ENCODE results near the gene FES.
"Not testable (repeated sequence)": the region's sequence is repeated elsewhere in the genome, so short reads cannot be mapped to it uniquely, and the experiment has no call there.

FES gene

DNA sequence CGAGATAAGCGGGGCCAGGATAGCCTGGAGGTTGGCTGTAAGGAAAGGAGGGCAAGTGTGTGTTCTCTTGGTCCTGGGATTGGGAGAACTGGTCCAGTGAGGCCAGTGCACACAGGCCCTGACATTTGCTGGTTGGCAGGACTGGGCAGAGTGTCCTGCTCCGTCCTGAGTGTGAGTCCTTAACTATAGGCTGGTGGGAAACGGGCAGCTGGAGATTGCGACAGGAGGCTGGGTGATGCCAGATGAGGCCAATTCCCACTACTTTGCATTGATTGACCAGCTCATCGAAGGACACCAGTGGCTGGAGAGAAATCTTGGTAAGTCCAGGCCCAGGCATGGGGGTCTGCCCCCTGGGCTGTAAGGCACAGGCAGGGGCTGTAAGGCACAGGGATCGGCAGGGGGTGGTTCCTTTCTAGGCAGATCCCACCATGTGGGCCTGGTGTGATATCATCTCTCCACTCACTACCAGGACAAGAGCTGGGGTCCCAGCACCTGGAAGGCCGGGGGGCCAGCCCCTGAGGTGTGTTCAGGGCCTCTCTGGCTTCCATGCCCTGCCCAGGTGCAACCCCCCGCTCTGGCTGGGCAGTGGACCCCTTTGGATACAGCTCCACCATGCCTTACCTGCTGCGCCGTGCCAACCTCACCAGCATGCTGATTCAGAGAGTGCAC is 22.0 kb downstream of the FES start:
- Mint-ChIP-seq H3K9me3 (no peaks in the 10 kb centered on the region), H3K27ac (no peak overlapping the region), H3K4me3 (no peak overlapping the region), H3K4me1 (peaks cover 24% of the 10 kb centered on the region), H3K36me3 (peaks cover 11% of the 10 kb centered on the region), H3K27me3 (no peaks in the 10 kb centered on the region)

DNA sequence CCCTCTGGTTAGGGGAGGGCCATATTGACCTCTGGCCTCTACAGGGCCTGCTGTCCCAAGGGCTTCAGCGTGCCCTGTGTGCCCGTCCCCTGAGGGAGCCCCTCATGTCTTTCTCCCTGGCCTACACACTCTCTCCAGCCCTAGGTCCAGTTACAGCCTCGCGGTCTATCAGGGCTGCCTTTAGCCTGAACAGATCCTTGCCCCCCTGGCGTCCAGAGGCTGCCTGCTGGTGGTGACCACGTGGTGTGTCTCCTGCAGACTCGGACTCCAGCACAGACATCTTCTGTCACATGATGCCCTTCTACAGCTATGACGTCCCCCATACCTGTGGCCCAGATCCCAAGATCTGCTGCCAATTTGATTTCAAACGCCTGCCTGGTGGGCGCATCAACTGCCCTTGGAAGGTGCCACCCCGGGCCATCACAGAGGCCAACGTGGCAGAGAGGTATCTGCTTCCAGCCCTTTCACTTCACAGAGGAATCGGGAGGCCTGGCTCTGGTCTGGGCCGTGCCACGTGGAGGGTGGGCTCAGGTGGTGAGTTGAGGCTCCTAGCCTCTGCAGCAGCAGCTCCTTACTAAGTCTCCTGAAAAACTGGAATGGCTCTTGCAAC is 22.9 kb downstream of the FES start:
- Mint-ChIP-seq H3K36me3 (peaks cover 11% of the 10 kb centered on the region), H3K4me1 (peaks cover 16% of the 10 kb centered on the region), H3K27me3 (no peaks in the 10 kb centered on the region), H3K27ac (no peak overlapping the region), H3K9me3 (no peaks in the 10 kb centered on the region), H3K4me3 (no peak overlapping the region)

DNA sequence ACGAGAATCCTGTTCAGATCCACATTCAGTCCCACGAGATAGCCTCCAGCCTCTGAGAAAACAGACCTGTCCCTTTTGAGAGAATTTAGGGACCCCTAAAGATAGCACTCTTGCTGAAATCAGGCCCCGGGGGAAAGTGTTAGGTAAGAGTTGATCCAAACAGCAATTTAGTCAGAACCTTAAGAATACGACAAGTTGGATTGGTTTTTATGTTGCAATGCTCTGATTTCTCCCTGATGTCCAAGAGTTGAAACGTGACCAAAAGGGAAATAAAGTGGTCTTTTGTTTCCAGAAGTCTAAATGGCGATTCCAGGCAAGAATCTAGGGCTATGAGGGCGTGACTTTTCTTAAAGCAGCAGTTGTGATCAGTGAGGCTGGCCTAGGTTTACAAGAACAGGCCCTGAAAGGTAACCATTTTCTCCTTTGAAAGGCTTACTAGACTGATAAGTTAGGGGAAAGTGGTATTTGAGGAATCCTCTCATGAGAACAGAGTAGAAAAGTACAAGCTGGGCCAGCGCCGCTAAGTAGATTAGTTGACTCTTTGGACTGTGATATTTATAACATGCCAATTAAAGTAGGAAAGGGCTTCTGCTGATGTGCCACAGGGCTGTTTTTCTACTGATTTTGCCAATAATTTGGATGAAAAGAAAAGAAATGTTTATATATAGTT is 23.7 kb downstream of the FES start:
- H3K9me3 Mint-ChIP-seq, result no peaks in the 10 kb centered on the region
- no peak overlapping the region for H3K27ac Mint-ChIP-seq
- H3K4me3 Mint-ChIP-seq, result no peak overlapping the region
- peaks cover 15% of the 10 kb centered on the region for H3K4me1 Mint-ChIP-seq
- H3K27me3 Mint-ChIP-seq, result no peaks in the 10 kb centered on the region
- peaks cover 11% of the 10 kb centered on the region for H3K36me3 Mint-ChIP-seq

DNA sequence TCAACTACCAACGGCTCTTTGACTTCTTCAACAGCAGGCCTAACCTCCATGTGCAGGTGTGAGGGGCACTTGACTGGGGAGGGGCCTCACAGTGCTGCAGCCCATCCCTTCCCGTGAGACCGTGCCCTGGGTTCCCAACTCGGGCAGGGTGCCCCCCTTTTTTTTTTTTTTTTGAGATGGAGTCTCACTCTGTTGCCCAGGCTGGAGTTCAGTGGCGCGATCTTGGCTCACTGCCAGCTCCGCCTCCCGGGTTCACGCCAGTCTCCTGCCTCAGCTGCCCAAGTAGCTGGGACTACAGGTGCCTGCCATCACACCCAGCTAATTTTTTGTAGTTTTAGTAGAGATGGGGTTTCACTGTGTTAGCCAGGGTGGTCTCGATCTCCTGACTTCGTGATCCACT is 25.1 kb downstream of the FES start:
- not testable (repeated sequence) for H3K4me3 Mint-ChIP-seq, H3K9me3 Mint-ChIP-seq, H3K27me3 Mint-ChIP-seq, H3K27ac Mint-ChIP-seq, H3K4me1 Mint-ChIP-seq
- peaks cover 18% of the 10 kb centered on the region for H3K36me3 Mint-ChIP-seq

- Mint-ChIP-seq H3K27me3 (no peaks in the 10 kb centered on the region), H3K27ac (no peak overlapping the region), H3K9me3 (no peaks in the 10 kb centered on the region), H3K4me1 (peaks cover 7% of the 10 kb centered on the region), H3K4me3 (no peak overlapping the region), H3K36me3 (peaks cover 18% of the 10 kb centered on the region)
These were observed 25.7 kb downstream of the FES start for GRCh38 chr15:90909976-90910375.

GRCh38 chr15:90910441-90911301 is 26.4 kb downstream of the FES start:
- peaks cover 15% of the 10 kb centered on the region for H3K36me3 Mint-ChIP-seq
- H3K4me3 Mint-ChIP-seq, result no peak overlapping the region
- H3K9me3 Mint-ChIP-seq, result no peaks in the 10 kb centered on the region
- H3K27ac Mint-ChIP-seq, result no peak overlapping the region
- no peaks in the 10 kb centered on the region for H3K27me3 Mint-ChIP-seq
- peaks cover 2% of the 10 kb centered on the region for H3K4me1 Mint-ChIP-seq

- H3K4me3 Mint-ChIP-seq, result no peak overlapping the region
- H3K27me3 Mint-ChIP-seq, result no peaks in the 10 kb centered on the region
- H3K36me3 Mint-ChIP-seq, result peaks cover 11% of the 10 kb centered on the region
- H3K4me1 Mint-ChIP-seq, result no peaks in the 10 kb centered on the region
- H3K9me3 Mint-ChIP-seq, result no peaks in the 10 kb centered on the region
- H3K27ac Mint-ChIP-seq, result no peak overlapping the region
These were observed 27.0 kb downstream of the FES start for GRCh38 chr15:90911302-90911623.

GRCh38 chr15:90911906-90912769 is 27.8 kb downstream of the FES start:
- Mint-ChIP-seq H3K36me3 (peaks cover 13% of the 10 kb centered on the region), H3K4me1 (no peaks in the 10 kb centered on the region), H3K27me3 (no peaks in the 10 kb centered on the region), H3K27ac (no peak overlapping the region), H3K9me3 (no peaks in the 10 kb centered on the region), H3K4me3 (no peak overlapping the region)

DNA sequence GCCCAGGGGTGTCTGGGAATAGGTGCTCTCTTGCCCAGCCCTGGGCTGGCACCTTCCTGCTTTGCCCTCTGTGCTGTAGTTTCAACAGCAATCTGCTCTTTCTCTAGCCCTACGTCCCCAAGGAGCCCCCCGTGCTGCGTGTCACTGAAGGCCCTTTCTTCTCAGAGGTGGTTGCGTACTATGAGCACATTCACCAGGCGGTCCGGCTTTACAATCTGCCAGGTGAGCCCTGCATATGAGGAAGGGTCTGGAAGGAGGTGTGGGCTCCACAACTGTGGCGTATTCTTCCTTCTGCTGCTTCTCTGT is 28.4 kb downstream of the FES start:
- H3K9me3 Mint-ChIP-seq, result no peaks in the 10 kb centered on the region

GRCh38 chr15:90913398-90913944 is 29.2 kb downstream of the FES start:
- H3K4me3 Mint-ChIP-seq, result no peak overlapping the region
- H3K4me1 Mint-ChIP-seq, result no peaks in the 10 kb centered on the region
- no peaks in the 10 kb centered on the region for H3K27me3 Mint-ChIP-seq
- no peaks in the 10 kb centered on the region for H3K9me3 Mint-ChIP-seq
- H3K27ac Mint-ChIP-seq, result no peak overlapping the region
- peaks cover 12% of the 10 kb centered on the region for H3K36me3 Mint-ChIP-seq

More for the DNA sequence above, 28.4 kb downstream of the FES start:
- no peak overlapping the region for H3K27ac Mint-ChIP-seq
- H3K36me3 Mint-ChIP-seq, result peaks cover 16% of the 10 kb centered on the region
- no peaks in the 10 kb centered on the region for H3K4me1 Mint-ChIP-seq
- H3K27me3 Mint-ChIP-seq, result no peaks in the 10 kb centered on the region
- H3K4me3 Mint-ChIP-seq, result no peak overlapping the region

- H3K9me3 Mint-ChIP-seq, result no peaks in the 10 kb centered on the region
- no peaks in the 10 kb centered on the region for H3K27me3 Mint-ChIP-seq
- H3K36me3 Mint-ChIP-seq, result peaks cover 12% of the 10 kb centered on the region
- H3K4me3 Mint-ChIP-seq, result no peak overlapping the region
- no peaks in the 10 kb centered on the region for H3K4me1 Mint-ChIP-seq
- no peak overlapping the region for H3K27ac Mint-ChIP-seq
These were observed 30.2 kb downstream of the FES start for GRCh38 chr15:90914305-90915080.

DNA sequence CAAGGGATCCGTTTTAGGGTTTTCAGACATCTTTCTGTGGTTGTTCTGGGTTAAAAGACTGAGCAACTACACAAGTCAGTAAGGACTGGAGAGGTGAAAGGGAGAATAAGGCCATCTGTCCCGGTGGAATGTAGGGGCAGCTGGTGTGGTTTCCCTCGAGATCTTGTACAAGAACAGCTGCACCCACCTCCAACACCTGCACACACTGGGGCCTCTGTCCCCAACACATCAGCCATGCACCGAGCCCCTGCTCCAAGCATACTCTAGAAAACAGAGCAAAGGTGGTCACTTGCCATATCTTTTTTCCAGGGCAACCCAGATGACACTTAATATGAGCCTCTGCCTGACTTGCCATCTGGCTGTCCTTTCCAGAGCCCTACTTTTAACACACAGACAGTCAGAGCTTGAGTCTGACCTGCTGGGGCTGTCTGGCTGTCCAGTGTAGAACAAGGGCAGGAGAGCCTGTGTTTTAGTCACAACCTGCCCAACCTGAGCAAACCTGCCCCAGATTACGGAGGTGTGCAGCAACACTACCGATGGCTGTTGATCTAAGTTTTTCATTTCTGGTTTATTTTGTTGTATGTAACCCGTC is 31.0 kb downstream of the FES start:
- no peak overlapping the region for H3K27ac Mint-ChIP-seq
- H3K27me3 Mint-ChIP-seq, result no peaks in the 10 kb centered on the region
- H3K4me1 Mint-ChIP-seq, result no peaks in the 10 kb centered on the region
- no peak overlapping the region for H3K4me3 Mint-ChIP-seq
- peaks cover 18% of the 10 kb centered on the region for H3K36me3 Mint-ChIP-seq
- H3K9me3 Mint-ChIP-seq, result no peaks in the 10 kb centered on the region

DNA sequence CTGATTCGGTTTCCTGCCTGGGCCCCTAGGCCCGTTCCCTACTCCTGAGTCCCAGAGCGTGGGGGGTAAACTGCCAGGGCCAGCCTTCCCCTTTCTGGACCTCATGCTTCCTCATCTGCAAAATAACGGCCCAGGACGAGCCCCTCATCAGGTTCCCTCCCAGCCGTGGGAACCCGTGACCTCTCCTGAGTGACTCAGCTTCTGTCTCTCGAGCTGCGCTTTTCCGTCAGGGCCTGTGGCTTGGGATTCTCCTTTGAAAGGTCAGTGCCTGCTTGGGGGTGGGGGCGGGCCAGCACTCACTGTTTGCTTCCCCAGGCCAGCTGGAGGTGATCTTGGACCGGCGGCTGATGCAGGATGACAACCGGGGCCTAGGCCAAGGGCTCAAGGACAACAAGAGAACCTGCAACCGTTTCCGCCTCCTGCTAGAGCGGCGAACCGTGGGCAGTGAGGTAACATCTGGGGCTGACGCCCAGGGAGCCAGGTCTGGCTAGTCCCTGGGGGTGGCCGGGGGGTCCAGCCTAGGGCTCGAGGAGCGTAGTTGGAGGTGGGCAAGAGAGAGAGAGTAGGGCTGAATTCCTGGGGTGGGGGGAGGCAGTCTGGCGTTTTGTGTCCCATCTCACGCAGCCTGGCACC is 31.6 kb downstream of the FES start:
- H3K36me3 Mint-ChIP-seq, result peaks cover 18% of the 10 kb centered on the region
- H3K4me3 Mint-ChIP-seq, result no peak overlapping the region
- H3K4me1 Mint-ChIP-seq, result no peaks in the 10 kb centered on the region
- H3K27ac Mint-ChIP-seq, result no peak overlapping the region
- H3K9me3 Mint-ChIP-seq, result no peaks in the 10 kb centered on the region
- H3K27me3 Mint-ChIP-seq, result no peaks in the 10 kb centered on the region

DNA sequence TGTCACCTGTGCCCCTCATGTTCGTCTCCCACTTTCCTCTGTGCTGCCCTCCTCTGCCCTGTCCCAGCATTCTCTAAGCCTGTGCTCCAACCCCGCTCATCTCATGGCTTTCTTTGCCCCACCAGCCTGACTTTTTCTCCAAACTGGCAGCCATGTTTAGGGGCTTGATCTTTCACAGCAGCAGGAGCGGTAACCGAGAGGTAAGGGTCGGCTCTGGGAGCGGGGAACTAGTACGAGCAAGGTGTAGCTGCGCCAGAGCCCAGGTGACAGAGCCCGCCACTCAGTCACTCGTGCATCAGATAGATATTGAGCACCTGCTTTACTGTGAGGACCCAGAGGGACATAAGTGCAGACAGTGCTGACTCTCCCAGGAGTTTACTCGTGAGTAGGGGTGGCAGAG is 32.2 kb downstream of the FES start:
- no peak overlapping the region for H3K27ac Mint-ChIP-seq
- no peaks in the 10 kb centered on the region for H3K27me3 Mint-ChIP-seq
- no peaks in the 10 kb centered on the region for H3K9me3 Mint-ChIP-seq
- no peaks in the 10 kb centered on the region for H3K4me1 Mint-ChIP-seq
- H3K4me3 Mint-ChIP-seq, result no peak overlapping the region
- peaks cover 18% of the 10 kb centered on the region for H3K36me3 Mint-ChIP-seq

Measured in activated naive CD4-positive, alpha-beta T cell treated with anti-CD3 and anti-CD28 coated beads, Interleukin-2, amount 50 U/mL, for 24 hours (primary cell).